ENCODE data around the gene SFTPB.
"Not testable (repeated sequence)": the region's sequence is repeated elsewhere in the genome, so short reads cannot be mapped to it uniquely, and the experiment has no call there.

Gene SFTPB

GRCh38 chr2:85666016-85666415 lies 2.0 kb downstream of the SFTPB start:
- Histone ChIP-seq H3K4me3 (ENCODE audit: extremely low read depth, insufficient read depth, low read length, poor library complexity, severe bottlenecking) (no peak overlapping the region), H3K4me1 (ENCODE audit: control insufficient read depth, insufficient read depth, low read length, poor library complexity, severe bottlenecking) (peaks cover 14% of the 10 kb centered on the region), H3K36me3 (ENCODE audit: control insufficient read depth, insufficient read depth, low read length) (no peaks in the 10 kb centered on the region), H3K9me3 (ENCODE audit: control insufficient read depth, low read length) (no peaks in the 10 kb centered on the region), H3K27ac (ENCODE audit: low read depth, low read length, severe bottlenecking) (no peak overlapping the region)
- WGBS, 2 experiments (ENCODE audit: insufficient coverage in 2 of 2), result 85 to 88% methylated on average over 4 to 5 of the region's 6 CpGs

DNA sequence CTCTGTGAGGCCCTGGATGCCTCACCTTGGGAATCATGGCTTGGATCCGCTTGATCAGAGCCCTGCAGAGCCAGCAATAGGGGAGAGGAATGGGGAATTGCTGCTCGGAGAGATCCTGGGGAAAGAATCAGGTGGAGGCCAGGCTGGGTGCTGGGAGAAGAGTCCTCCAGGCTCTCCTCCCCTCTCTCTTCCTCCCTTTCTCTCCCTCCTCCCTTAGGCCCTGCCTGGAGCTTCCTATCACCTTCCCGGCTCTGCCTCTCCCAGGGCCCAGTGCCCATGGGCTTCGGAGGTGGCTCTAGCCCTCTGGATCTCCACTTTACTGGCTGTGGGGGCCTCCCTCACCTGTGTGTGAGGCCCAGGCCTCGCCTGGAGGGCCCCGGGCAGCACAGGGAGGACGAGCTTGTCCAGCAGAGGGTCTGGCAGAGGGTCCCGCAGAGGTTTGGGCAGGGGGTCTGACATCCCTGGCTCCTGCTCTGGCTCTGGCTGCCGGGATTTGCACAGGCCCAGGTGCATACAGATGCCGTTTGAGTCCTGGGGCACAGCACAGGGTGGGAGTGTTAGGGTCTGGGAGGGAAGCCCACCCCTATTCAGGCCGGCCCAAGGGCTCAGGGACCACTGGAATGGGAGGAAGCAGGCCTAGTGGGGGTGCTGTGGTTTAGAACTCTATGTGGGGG lies 2.6 kb downstream of the SFTPB start:
- Histone ChIP-seq H3K36me3 (ENCODE audit: control insufficient read depth, insufficient read depth, low read length) (no peaks in the 10 kb centered on the region), H3K4me3 (ENCODE audit: extremely low read depth, insufficient read depth, low read length, poor library complexity, severe bottlenecking) (no peak overlapping the region), H3K27ac (ENCODE audit: low read depth, low read length, severe bottlenecking) (no peak overlapping the region), H3K9me3 (ENCODE audit: control insufficient read depth, low read length) (no peaks in the 10 kb centered on the region), H3K4me1 (ENCODE audit: control insufficient read depth, insufficient read depth, low read length, poor library complexity, severe bottlenecking) (peaks cover 14% of the 10 kb centered on the region)
- 84 to 94% methylated on average over 9 to 10 of the region's 11 CpGs for WGBS, 2 experiments (ENCODE audit: insufficient coverage in 2 of 2)

DNA sequence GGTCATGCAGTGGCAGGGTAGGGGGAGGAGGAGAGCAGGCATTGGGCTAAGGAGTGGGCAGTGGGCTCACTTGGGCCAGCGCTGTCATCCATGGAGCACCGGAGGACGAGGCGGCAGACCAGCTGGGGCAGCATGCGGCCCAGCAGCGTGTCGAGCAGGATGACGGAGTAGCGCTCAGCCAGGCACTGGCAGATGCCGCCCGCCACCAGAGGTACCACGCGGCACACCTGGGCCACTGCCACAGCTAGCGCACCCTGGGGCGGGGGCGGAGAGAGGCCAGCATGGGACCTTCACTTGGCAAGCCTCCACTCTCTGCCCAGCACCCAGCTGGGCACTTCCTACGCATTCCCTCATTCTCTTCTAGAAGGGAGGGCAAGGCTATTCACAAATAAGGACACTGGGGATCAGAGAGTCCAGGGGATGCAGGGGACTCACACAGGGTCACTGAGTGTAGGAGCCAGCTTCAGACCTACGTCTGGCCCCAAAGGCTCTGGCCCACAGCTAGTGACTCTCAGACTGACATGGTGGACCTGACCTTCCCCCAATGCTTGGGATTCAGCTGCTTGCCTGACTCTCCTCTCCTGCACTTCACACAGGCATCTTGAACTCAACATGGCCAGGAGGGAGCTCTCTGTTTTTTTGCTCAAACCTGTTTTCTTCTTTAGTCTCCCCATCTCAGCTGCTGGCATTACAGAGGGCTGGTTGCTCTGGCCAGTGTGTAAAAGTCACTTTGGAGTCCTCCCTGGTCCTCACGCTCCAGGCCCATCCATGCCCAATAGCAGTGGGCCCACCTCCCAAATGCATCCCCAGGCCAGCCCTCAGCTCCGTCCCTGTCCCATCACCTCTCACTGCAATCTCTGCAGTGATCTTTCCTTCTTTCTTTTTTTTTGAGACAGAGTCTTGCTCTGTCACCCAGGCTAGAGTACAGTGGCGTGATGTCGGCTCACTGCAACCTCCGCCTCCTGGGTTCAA lies 4.1 kb downstream of the SFTPB start:
- 92 to 97% methylated on average over 20 to 21 of the region's 23 CpGs for WGBS, 2 experiments (ENCODE audit: insufficient coverage in 2 of 2)
- Histone ChIP-seq H3K9me3 (ENCODE audit: control insufficient read depth, low read length) (no peaks in the 10 kb centered on the region), H3K4me3 (ENCODE audit: extremely low read depth, insufficient read depth, low read length, poor library complexity, severe bottlenecking) (no peak overlapping the region), H3K27ac (ENCODE audit: low read depth, low read length, severe bottlenecking) (peak overlapping the region; percentile 79), H3K4me1 (ENCODE audit: control insufficient read depth, insufficient read depth, low read length, poor library complexity, severe bottlenecking) (peaks cover 13% of the 10 kb centered on the region), H3K36me3 (ENCODE audit: control insufficient read depth, insufficient read depth, low read length) (peaks cover 6% of the 10 kb centered on the region)

DNA sequence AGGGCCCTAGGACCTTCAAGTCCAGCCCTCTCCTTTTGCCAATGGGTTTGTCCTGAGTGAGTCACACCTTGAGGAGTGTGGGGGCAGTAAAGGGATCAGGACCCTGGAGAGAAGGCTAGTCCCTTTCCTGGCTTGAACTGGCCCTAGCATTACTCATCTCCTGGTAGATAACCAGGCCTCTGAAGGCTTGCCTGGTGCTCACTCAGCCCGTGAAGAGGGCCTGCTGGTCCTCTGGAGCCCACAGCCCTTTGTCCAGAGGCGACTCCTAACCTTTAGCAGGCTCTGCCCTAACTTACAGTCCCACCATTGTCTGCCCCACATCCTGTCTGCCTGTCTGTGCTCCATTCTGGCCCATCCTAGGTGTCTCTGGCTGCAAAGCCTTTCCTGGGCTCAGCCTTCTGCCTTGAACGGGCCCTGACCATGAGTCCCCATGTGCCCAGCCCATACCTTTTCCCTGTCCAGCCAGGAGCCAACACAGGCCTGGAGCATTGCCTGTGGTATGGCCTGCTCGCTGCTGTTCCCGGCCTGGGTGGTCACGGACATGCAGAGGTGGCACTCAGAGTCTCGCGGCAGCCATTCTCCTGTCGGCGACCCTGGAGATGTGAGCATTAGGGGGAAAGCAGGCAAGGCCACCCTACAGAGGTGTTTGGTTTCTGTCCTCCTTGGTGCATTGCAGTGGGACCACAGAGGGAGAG lies 5.0 kb downstream of the SFTPB start:
- Histone ChIP-seq H3K4me3 (ENCODE audit: extremely low read depth, insufficient read depth, low read length, poor library complexity, severe bottlenecking) (no peak overlapping the region), H3K27ac (ENCODE audit: low read depth, low read length, severe bottlenecking) (peak overlapping the region; percentile 79), H3K36me3 (ENCODE audit: control insufficient read depth, insufficient read depth, low read length) (peaks cover 14% of the 10 kb centered on the region), H3K9me3 (ENCODE audit: control insufficient read depth, low read length) (no peaks in the 10 kb centered on the region), H3K4me1 (ENCODE audit: control insufficient read depth, insufficient read depth, low read length, poor library complexity, severe bottlenecking) (peaks cover 7% of the 10 kb centered on the region)
- 82 to 98% methylated on average over 9 to 10 of the region's 10 CpGs for WGBS, 2 experiments (ENCODE audit: insufficient coverage in 2 of 2)

DNA sequence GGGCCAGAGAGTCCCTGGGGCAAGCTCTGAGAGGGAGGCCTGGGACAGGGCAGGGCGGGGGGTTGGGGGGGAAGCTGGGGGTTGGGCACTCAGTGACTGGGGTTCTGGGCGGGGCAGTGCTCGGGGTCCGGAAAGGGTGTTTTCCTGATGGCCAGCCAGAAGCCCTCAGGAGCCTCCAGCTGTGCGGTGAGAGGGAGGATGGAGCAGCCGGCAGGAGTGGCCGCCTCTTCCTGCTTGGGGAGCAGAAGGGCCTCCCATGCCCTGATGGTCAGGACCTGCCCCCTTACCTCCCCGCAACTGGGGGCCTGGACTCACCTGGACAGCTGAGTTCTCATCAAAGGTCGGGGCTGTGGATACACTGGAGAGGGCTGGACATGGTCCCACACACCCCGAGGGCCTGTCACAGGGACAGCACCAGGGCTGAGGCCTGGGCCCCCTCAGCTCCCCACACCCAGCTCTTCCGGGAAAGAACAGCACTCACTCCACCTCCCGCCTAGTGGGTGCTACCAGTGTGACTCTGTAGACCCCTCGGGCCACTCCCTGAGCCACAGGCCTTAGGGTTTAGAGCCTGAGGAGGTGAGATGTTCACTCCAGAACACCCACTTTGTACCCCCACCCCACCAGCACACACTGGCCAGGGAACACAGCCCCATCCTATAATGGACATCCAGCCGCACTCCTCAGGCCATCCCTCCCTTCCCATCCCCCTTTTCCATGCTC lies 6.7 kb downstream of the SFTPB start:
- H3K9me3 ChIP-seq (ENCODE audit: control insufficient read depth, low read length), result no peaks in the 10 kb centered on the region
- no peak overlapping the region for H3K4me3 ChIP-seq (ENCODE audit: extremely low read depth, insufficient read depth, low read length, poor library complexity, severe bottlenecking)
- H3K4me1 ChIP-seq (ENCODE audit: control insufficient read depth, insufficient read depth, low read length, poor library complexity, severe bottlenecking), result peaks cover 7% of the 10 kb centered on the region
- 79 to 95% methylated on average over 7 of the region's 14 CpGs for WGBS, 2 experiments (ENCODE audit: insufficient coverage in 2 of 2)
- no peak overlapping the region for H3K27ac ChIP-seq (ENCODE audit: low read depth, low read length, severe bottlenecking)
- H3K36me3 ChIP-seq (ENCODE audit: control insufficient read depth, insufficient read depth, low read length), result peaks cover 18% of the 10 kb centered on the region

DNA sequence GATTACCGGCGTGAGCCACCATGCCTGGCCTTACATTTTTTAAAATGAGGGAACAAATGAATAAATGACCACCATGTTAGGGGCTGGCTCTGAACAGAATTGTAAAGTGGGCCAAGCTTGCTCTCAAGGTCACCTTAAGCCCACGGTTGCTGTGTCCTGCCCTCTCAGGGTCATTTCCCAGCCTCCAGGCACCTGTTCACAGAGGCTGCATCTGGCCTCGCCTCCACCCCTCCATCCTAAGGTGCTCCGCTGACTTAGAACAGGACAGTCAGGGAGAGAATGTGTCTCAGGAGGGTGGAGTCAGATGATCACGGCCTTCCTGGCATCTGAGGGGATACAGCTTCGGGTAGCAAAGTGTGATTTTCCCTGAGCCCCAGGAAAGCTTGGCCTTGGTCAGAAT lies 7.3 kb downstream of the SFTPB start:
- H3K4me3 ChIP-seq (ENCODE audit: extremely low read depth, insufficient read depth, low read length, poor library complexity, severe bottlenecking), result no peak overlapping the region
- H3K4me1 ChIP-seq (ENCODE audit: control insufficient read depth, insufficient read depth, low read length, poor library complexity, severe bottlenecking), result peaks cover 7% of the 10 kb centered on the region
- no peaks in the 10 kb centered on the region for H3K9me3 ChIP-seq (ENCODE audit: control insufficient read depth, low read length)
- 90 to 92% methylated on average over 2 of the region's 7 CpGs for WGBS, 2 experiments (ENCODE audit: insufficient coverage in 2 of 2)
- H3K36me3 ChIP-seq (ENCODE audit: control insufficient read depth, insufficient read depth, low read length), result peaks cover 23% of the 10 kb centered on the region
- no peak overlapping the region for H3K27ac ChIP-seq (ENCODE audit: low read depth, low read length, severe bottlenecking)

DNA sequence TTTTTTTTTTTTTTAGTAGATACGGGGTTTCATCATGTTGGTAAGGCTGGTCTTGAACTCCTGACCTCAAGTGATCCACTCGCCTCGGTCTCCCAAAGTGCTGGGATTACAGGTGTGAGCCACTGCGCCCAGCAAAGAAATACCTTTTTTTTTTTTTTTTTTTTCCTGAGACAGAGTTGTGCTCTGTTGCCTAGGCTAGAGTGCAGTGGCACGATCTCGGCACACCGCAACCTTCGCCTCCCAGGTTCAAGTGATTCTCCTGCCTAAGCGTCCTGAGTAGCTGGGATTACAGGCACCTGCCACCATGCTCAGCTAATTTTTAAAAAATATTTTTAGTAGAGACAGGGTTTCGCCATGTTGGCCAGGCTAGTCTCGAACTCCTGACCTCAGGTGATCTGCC lies 7.7 kb downstream of the SFTPB start:
- H3K27ac ChIP-seq (ENCODE audit: low read depth, low read length, severe bottlenecking); H3K4me1 ChIP-seq (ENCODE audit: control insufficient read depth, insufficient read depth, low read length, poor library complexity, severe bottlenecking); H3K4me3 ChIP-seq (ENCODE audit: extremely low read depth, insufficient read depth, low read length, poor library complexity, severe bottlenecking); H3K9me3 ChIP-seq (ENCODE audit: control insufficient read depth, low read length): not testable (repeated sequence)
- 94 to 98% methylated on average over 8 to 10 of the region's 11 CpGs for WGBS, 2 experiments (ENCODE audit: insufficient coverage in 2 of 2)
- H3K36me3 ChIP-seq (ENCODE audit: control insufficient read depth, insufficient read depth, low read length), result peaks cover 23% of the 10 kb centered on the region

- Histone ChIP-seq H3K4me3 (ENCODE audit: extremely low read depth, insufficient read depth, low read length, poor library complexity, severe bottlenecking) (no peak overlapping the region), H3K27ac (ENCODE audit: low read depth, low read length, severe bottlenecking) (no peak overlapping the region), H3K9me3 (ENCODE audit: control insufficient read depth, low read length) (no peaks in the 10 kb centered on the region), H3K36me3 (ENCODE audit: control insufficient read depth, insufficient read depth, low read length) (peaks cover 24% of the 10 kb centered on the region), H3K4me1 (ENCODE audit: control insufficient read depth, insufficient read depth, low read length, poor library complexity, severe bottlenecking) (peaks cover 7% of the 10 kb centered on the region)
- WGBS, 2 experiments (ENCODE audit: insufficient coverage in 2 of 2), result 93 to 100% methylated on average over 5 to 12 of the region's 13 CpGs
These were observed 8.5 kb downstream of the SFTPB start for GRCh38 chr2:85659324-85659981.

GRCh38 chr2:85657399-85657798 lies 10.6 kb downstream of the SFTPB start:
- 80 to 96% methylated on average over 1 to 3 of the region's 4 CpGs for whole genome bisulfite sequencing, 2 experiments (ENCODE audit: insufficient coverage in 2 of 2)
- H3K36me3 ChIP-seq (ENCODE audit: control insufficient read depth, insufficient read depth, low read length), result peaks cover 45% of the 10 kb centered on the region
- not testable (repeated sequence) for H3K4me1 ChIP-seq (ENCODE audit: control insufficient read depth, insufficient read depth, low read length, poor library complexity, severe bottlenecking); H3K9me3 ChIP-seq (ENCODE audit: control insufficient read depth, low read length); H3K4me3 ChIP-seq (ENCODE audit: extremely low read depth, insufficient read depth, low read length, poor library complexity, severe bottlenecking); H3K27ac ChIP-seq (ENCODE audit: low read depth, low read length, severe bottlenecking)

GRCh38 chr2:85656468-85656867 lies 11.5 kb downstream of the SFTPB start:
- no peak overlapping the region for H3K27ac ChIP-seq (ENCODE audit: low read depth, low read length, severe bottlenecking)
- H3K36me3 ChIP-seq (ENCODE audit: control insufficient read depth, insufficient read depth, low read length), result peaks cover 52% of the 10 kb centered on the region
- no peaks in the 10 kb centered on the region for H3K9me3 ChIP-seq (ENCODE audit: control insufficient read depth, low read length)
- H3K4me3 ChIP-seq (ENCODE audit: extremely low read depth, insufficient read depth, low read length, poor library complexity, severe bottlenecking), result no peak overlapping the region
- no peaks in the 10 kb centered on the region for H3K4me1 ChIP-seq (ENCODE audit: control insufficient read depth, insufficient read depth, low read length, poor library complexity, severe bottlenecking)
- 93 to 100% methylated on average over 2 of the region's 3 CpGs for WGBS, 2 experiments (ENCODE audit: insufficient coverage in 2 of 2)
